ENCODE results near the gene MIER2. TPM values are rescaled to one million over a fixed set of nuclear protein-coding genes. Genes with fewer than 3 reads are reported as not detected.

MIER2 gene
- total RNA-seq, 4 donors from 2014 or later: 8.6 to 25.7 (median 16.6) TPM

DNA sequence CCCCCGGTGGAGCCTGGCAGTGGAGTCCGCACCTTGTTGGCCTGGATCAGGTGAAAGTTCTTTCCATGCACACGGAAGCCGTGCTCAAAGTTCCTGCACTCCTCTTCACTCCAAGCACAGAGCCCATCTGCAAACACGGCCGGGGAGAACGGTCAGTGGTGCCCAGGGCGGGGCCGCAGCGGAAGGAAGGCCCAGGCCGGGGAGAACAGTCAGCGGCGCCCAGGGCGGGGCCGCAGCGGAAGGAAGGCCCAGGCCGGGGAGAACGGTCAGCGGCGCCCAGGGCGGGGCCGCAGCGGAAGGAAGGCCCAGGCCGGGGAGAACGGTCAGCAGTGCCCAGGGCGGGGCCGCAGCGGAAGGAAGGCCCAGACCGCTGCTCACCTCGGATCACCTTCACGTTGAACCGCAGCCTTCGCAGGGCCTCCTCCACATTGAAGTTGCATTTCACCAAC, 32.8 kb downstream of the MIER2 start:
- no peak for ATAC-seq (ENCODE audit: low FRiP score)
- no peak for DNase-seq (ENCODE audit: low spot score)
- TF ChIP-seq, protein P1, sequence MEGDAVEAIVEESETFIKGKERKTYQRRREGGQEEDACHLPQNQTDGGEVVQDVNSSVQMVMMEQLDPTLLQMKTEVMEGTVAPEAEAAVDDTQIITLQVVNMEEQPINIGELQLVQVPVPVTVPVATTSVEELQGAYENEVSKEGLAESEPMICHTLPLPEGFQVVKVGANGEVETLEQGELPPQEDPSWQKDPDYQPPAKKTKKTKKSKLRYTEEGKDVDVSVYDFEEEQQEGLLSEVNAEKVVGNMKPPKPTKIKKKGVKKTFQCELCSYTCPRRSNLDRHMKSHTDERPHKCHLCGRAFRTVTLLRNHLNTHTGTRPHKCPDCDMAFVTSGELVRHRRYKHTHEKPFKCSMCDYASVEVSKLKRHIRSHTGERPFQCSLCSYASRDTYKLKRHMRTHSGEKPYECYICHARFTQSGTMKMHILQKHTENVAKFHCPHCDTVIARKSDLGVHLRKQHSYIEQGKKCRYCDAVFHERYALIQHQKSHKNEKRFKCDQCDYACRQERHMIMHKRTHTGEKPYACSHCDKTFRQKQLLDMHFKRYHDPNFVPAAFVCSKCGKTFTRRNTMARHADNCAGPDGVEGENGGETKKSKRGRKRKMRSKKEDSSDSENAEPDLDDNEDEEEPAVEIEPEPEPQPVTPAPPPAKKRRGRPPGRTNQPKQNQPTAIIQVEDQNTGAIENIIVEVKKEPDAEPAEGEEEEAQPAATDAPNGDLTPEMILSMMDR (IDR thresholded peaks at IDR 0.05): no peak

DNA sequence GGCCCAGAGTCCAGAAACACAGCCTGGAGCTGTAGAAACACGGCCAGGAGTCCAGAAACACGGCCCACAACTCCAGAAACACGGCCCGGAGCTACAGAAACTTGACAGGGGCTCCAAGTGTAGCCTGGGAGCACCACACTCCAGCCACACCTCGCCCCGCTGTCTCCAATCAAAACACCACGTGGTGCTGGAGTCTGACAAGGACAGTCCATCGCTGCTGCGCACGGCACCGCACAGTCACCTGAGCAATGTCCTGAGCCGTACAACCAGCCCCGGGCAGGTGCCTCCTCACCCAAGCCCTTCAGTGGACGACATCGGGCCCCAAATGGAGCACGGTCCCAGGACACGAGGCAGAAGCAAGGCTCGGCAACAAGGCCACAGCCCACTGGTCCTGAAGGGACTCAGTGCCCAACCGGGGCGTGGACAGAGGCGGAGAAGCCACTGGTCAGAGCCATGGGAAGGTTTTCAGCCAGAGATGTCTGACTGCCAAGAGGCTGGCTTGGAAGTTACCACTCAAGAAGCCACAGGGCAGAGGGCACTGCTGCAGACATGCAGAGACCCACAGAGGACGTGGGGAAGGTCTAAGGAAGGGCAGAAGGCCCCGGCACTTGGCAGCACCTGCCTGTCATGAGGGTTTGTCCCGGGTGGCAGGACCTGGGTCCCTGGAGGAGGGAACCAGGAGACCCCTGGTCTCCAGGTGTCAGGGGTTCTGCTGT, 33.7 kb downstream of the MIER2 start:
- ATAC-seq (ENCODE audit: low FRiP score) (no peak), DNase-seq (ENCODE audit: low spot score) (no peak)
- TF ChIP-seq, protein P1 (IDR thresholded peaks at IDR 0.05): no peak

DNA sequence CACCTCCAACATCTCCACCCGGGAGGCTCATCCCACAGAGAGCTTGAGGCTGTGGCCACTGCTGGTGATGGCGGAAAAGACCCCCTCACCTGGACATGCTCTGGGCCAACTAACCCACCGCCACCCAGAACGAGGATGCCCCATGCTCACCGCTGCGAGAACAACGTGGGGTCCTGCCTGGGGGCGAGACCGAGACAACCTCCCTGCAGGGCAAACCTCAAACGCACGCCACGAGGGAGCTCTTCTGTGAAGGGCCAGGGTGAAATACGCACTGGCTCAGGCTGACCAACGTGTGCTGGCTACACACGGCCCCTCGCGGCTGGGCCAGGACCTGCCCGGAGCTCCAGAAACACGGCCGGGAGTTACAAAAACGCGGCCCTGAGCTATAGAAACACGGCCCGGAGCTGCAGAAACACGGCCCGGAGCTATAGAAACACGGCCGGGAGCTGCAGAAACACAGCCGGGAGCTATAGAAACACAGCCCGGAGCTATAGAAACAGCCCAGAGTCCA, 34.4 kb downstream of the MIER2 start:
- no peak for ATAC-seq (ENCODE audit: low FRiP score)
- TF ChIP-seq, protein P1 (IDR thresholded peaks at IDR 0.05): no peak
- no peak for DNase-seq (ENCODE audit: low spot score)

DNA sequence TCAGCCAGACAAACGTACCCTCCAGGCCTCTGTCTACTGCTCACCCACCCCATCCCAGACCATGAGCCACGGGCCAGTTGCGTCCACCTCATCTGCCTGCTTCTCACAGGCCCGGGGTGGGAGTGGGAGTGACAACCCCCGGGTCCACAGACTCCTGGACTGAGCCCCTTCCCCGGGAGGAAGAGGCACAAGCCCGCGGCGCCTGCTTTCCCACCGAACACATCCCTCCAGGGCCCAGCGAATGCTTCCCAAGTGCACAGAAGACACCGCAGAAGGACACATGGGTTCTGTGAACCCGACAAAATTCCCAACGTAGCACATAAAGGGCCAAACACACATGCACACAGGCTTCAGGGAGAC, 35.4 kb downstream of the MIER2 start:
- DNase-seq (ENCODE audit: low spot score) (no peak), ATAC-seq (ENCODE audit: low FRiP score) (no peak)
- TF ChIP-seq, protein P1 (IDR thresholded peaks at IDR 0.05): no peak

DNA sequence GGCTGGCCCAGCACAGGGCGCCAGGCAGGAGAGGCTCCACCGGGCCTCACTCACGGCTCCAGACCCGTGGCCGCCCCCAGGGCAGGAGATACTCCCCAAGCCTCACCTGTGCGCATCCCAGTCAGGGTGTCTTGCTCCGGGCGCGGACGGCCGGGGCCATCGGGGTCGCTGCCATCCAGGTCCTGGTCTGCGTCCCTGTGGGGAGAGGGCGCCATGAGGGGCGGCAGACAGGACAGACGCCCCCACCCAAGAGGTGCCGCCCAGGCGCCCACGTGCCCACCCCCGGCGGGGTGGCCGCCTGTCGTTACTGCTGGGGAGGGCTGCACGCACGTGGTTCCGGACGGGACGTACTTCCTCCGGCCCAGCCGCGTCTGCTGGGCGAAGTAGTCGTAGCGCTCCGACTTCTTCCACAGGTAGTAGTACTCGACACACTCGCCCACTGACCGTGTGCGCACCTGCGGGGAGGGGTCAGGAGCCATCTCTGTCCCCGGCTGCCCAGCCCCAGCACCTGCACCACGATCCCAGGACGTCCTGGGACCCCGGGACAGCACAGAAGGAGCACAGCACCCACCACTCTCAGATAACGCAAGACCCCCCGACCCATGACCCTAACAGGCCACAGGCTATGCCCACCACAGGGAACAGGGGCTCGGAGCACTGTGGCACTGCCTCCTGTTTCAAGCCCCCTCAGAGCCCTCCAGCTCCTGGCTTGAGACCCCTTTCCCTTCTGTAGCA, 36.0 kb downstream of the MIER2 start:
- DNase-seq (ENCODE audit: low spot score) (no peak), ATAC-seq (ENCODE audit: low FRiP score) (no peak)
- TF ChIP-seq, protein P1 (IDR thresholded peaks at IDR 0.05): no peak

DNA sequence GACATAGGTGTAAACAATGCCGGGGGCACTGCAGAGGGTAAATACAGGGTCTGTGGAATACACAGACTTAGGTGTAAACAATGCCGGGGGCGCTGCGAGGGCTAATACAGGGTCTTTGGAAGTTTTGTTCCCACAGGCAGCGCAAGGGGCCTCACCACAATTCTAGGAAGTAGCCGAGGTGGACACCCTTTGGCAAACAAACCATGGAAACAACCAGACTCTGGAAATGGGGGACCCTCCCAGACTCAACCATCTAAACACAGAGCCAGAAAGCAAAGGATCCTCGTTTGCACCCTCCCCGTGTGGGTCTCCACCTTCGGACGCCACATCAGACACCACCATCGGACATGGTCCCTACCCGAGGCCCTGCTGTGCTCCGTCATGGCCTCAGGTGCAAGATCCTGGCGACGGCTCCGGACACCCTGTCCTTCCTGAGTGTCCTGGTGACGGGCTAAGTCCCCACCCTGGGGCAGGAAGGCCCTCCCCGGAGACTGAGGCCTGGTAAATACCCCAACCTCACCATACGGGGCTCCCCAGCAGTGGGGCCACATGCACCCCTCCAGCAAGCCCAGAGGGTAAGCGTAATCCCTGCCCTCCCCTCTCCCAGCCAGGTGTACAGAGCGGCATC, 36.7 kb downstream of the MIER2 start:
- no peak for ATAC-seq (ENCODE audit: low FRiP score)

More for the DNA sequence above, 36.7 kb downstream of the MIER2 start:
- TF ChIP-seq, protein P1 (IDR thresholded peaks at IDR 0.05): no peak
- no peak for DNase-seq (ENCODE audit: low spot score)

Data from omental fat pad (tissue), 4 donors.